ENCODE results near the gene PUS1.
"Not testable (repeated sequence)": the region's sequence is repeated elsewhere in the genome, so short reads cannot be mapped to it uniquely, and the experiment has no call there.

PUS1 gene

DNA sequence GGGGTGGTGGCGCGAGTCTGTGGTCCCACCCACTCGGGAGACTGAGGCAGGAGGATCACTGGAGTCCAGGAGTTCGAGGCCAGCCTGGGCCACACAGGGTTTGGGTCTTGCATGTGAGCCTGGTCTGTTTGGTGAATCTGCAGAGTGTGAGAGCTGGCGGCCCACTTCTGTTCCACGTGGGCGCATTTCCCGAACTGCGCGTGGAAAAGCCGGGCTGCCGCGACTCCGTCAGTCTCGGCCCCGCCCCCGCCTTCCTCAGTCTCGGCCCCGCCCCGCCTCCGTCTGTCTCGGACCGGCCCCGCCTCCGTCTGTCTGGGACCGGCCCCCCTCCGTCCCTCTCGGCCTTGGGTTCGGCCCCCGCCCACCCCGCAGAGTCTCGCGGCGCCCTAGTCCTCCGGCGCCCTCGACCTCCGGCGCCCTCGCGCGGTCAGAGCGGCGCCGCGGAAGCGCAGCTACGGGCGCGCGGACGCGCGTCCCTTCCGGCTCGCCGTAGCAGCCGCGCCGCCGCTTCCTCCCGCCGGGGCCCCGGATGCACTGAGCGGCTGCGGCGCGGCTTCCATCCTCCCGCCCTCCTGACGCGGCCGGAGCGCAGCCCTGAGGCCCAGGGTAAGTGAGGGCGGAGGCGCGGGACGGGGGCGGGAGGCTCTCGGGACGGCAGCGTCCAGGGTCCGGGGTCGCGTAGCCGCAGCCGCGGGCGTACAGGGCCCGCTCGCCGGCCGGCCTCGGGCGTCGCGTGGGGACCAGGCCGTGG is 20.5 kb downstream of the PUS1 start, which contains the start of gene EP400:
Gene EP400 (plus strand): TSS at position 512 of the 751 bp plus-strand sequence. CDS start 10,678 bp downstream, outside the sequence.
- DNase-seq (ENCODE audit: low read depth): peak; percentile 64
- peak within 1 kb of the TSS; percentile 82 for H3K4me3 ChIP-seq (ENCODE audit: low read depth, low read length)
- TF ChIP-seq, protein P1, sequence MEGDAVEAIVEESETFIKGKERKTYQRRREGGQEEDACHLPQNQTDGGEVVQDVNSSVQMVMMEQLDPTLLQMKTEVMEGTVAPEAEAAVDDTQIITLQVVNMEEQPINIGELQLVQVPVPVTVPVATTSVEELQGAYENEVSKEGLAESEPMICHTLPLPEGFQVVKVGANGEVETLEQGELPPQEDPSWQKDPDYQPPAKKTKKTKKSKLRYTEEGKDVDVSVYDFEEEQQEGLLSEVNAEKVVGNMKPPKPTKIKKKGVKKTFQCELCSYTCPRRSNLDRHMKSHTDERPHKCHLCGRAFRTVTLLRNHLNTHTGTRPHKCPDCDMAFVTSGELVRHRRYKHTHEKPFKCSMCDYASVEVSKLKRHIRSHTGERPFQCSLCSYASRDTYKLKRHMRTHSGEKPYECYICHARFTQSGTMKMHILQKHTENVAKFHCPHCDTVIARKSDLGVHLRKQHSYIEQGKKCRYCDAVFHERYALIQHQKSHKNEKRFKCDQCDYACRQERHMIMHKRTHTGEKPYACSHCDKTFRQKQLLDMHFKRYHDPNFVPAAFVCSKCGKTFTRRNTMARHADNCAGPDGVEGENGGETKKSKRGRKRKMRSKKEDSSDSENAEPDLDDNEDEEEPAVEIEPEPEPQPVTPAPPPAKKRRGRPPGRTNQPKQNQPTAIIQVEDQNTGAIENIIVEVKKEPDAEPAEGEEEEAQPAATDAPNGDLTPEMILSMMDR (IDR thresholded peaks at IDR 0.05; ENCODE audit: low read depth, low read length, missing control alignments): peak; percentile 60

GRCh38 chr12:131950182-131950913 is 21.3 kb downstream of the PUS1 start:
- TF ChIP-seq, protein P1 (IDR thresholded peaks at IDR 0.05; ENCODE audit: low read depth, low read length, missing control alignments): no peak
- peak overlapping the region; percentile 82 for H3K4me3 ChIP-seq (ENCODE audit: low read depth, low read length)
- DNase-seq (ENCODE audit: low read depth): no peak

- not testable (repeated sequence) for DNase-seq (ENCODE audit: low read depth); H3K4me3 ChIP-seq (ENCODE audit: low read depth, low read length)
These were observed 24.7 kb downstream of the PUS1 start for GRCh38 chr12:131953810-131954209.

DNA sequence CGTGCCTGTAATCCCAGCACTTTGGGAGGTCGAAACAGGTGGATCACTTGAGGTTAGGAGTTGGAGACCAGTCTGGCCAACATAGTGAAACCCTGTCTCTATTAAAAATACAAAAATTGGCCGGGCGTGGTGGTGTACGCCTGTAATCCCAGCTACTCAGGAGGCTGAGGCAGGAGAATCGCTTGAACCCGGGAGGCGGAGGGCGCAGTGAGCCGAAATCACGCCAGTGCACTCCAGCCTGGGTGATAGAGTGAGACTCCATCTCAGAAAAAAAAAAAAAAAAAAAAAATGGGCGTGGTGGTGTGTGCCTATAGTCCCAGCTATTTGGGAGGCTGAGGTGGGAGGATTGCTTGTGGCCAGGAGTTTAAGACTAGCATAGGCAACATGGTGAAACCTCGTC is 25.4 kb downstream of the PUS1 start:
- H3K4me3 ChIP-seq (ENCODE audit: low read depth, low read length); DNase-seq (ENCODE audit: low read depth): not testable (repeated sequence)

GRCh38 chr12:131959116-131959515 is 30.0 kb downstream of the PUS1 start:
- TF ChIP-seq, protein P1 (IDR thresholded peaks at IDR 0.05; ENCODE audit: low read depth, low read length, missing control alignments): no peak
- H3K4me3 ChIP-seq (ENCODE audit: low read depth, low read length): no peak overlapping the region
- DNase-seq (ENCODE audit: low read depth): no peak

DNA sequence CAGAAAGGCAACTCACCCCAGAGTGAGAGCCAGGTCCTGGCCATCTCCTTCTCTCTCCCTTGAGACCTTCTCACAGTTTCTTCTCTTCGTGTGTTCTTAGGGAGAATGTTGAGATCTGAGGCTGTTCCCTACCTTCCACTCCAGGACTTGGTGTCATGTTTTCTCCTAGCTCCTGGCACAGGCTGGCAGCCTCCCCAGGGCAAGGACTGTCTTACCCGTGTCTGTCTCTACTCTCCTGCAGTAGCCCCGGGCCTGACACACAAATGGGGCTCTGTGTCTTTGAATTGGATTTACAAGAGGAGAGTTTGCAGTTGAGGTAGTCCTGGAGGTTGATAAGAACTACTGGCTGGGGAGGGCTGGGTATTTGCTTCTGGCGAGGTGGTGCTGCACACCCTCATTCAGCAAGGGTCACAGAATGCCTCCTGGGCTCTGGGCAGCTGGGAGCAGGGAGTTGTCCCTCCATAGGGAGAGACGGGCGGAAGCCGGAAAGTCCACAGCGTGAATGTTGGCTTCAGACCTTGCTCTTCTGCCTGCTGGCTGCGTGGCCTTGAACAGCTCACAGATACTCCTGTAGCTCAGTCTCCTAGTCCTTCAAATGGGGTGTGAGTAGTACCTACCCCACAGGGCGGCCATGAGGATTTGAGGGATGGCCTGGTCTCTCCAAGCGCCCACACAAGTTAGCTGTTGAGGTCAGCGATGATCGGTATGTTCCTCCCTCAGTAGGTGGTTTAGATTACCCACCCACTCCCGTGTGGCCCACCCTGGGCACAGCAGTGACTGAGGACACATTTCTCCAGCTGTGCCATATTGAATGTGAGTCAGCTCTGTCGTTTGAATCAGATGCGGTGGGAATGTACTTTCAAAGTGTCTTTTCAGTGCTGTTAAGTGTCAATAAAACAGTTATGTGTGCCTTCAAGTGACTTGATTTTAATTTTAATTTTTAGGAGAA is 30.8 kb downstream of the PUS1 start:
- no peak for DNase-seq (ENCODE audit: low read depth)
- no peak overlapping the region for H3K4me3 ChIP-seq (ENCODE audit: low read depth, low read length)
- TF ChIP-seq, protein P1 (IDR thresholded peaks at IDR 0.05; ENCODE audit: low read depth, low read length, missing control alignments): no peak

DNA sequence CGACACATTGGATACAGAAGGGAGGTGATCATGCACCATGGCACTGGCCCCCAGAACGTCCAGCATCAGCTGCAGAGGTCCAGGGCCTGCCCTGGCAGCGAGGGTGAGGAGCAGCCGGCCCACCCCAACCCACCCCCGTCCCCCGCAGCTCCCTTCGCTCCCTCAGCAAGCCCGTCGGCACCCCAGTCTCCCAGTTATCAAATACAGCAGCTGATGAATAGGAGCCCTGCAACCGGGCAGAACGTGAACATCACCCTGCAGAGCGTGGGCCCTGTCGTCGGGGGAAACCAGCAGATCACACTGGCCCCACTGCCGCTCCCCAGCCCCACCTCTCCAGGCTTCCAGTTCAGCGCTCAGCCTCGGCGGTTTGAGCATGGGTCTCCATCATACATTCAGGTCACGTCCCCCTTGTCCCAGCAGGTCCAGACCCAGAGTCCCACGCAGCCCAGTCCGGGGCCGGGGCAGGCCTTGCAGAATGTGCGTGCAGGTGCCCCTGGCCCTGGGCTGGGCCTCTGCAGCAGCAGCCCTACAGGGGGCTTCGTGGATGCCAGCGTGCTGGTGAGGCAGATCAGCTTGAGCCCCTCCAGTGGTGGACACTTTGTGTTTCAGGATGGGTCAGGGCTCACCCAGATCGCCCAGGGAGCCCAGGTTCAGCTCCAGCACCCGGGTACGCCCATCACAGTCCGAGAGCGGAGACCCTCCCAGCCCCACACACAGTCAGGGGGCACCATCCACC is 31.7 kb downstream of the PUS1 start:
- not testable (repeated sequence) for H3K4me3 ChIP-seq (ENCODE audit: low read depth, low read length); DNase-seq (ENCODE audit: low read depth)

DNA sequence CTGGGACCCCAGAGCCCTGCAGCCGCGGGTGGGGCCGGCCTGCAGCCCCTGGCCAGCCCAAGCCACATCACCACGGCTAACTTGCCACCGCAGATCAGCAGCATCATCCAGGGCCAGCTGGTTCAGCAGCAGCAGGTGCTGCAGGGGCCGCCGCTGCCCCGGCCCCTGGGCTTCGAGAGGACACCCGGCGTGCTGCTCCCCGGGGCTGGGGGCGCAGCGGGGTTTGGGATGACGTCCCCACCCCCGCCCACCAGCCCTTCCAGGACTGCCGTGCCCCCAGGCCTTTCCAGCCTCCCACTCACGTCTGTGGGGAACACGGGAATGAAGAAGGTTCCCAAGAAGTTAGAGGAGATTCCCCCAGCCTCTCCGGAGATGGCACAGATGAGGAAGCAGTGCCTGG is 32.3 kb downstream of the PUS1 start:
- not testable (repeated sequence) for DNase-seq (ENCODE audit: low read depth); H3K4me3 ChIP-seq (ENCODE audit: low read depth, low read length)
